HS-27A (cell line): Measurements from ENCODE around the gene ZNF419.

ENCODE experiments used
- DNase-seq: peaks from one replicate; pipeline ENCODE4 v3.0.0-alpha.2; 2012; ENCODE audit warnings: low read depth, missing footprints

The ZNF419 gene

GRCh38 chr19:57537953-57538547 lies 50.5 kb downstream of the ZNF419 start:
- no peak for DNase-seq
